Transverse colon (tissue), 4 donors: Measurements from ENCODE around the gene FAM107A.

ENCODE experiments used
- CTCF ChIP-seq, 5 experiments: fragments of 200-600 bp in 3 of 5; fragments of 450-650 bp in 2 of 5; sonication (generic) in 3 of 5; IDR thresholded peaks; 1 replicate in 2 of 5; 2 replicates in 3 of 5; pipeline ENCODE4 v1.5.1; 2016 to 2017; ENCODE audit warnings: antibody characterized with exemption in 5 of 5, inconsistent platforms in 3 of 5, mild to moderate bottlenecking in 2 of 5, moderate library complexity in 1 of 5
- EP300 ChIP-seq: sonication (generic); formaldehyde crosslinking; IDR thresholded peaks from one replicate; pipeline ENCODE4 v1.6.1; 2017; ENCODE audit warnings: antibody characterized with exemption, low read depth
- POLR2A ChIP-seq: fragments of 450-650 bp; IDR thresholded peaks from one replicate; pipeline ENCODE4 v1.6.1; 2016; ENCODE audit warnings: antibody characterized with exemption, mild to moderate bottlenecking, moderate library complexity
- POLR2AphosphoS5 ChIP-seq, 3 donors: sonication (generic); formaldehyde crosslinking; IDR thresholded peaks; one replicate each; pipeline ENCODE4 v1.6.1; 2016; ENCODE audit warnings: antibody characterized with exemption in 3 of 3

GRCh38 chr3:58528629-58529028 lies 48.6 kb downstream of the FAM107A start:
- TF ChIP-seq POLR2A (no peak), CTCF (IDR thresholded peaks at IDR 0.05) (no peak), EP300 (no peak), POLR2AphosphoS5 (IDR thresholded peaks at IDR 0.05) (no peak)
